H1 (cell line): ENCODE results near the gene CCDC18. TPM values are rescaled to one million over a fixed set of nuclear protein-coding genes. Genes with fewer than 3 reads are reported as not detected.

Source experiments
- CTCF ChIA-PET: fragments of 300-600 bp; sonication (Branson Sonifier 250); formaldehyde crosslinking; loops from one replicate; lab custom pipeline; 2021; ENCODE audit not compliant: partially characterized antibody; lab: Charles Lee
- POLR2A ChIA-PET: fragments of 300-600 bp; sonication (Branson Sonifier 250); formaldehyde crosslinking; loops from one replicate; lab custom pipeline; 2021; ENCODE audit warnings: inconsistent platforms; ENCODE audit not compliant: partially characterized antibody; lab: Charles Lee
- DNase-seq, 2 experiments: peaks; one replicate each; pipeline versions ENCODE4 v3.0.0 to v3.0.0-alpha.2; 2010 to 2022; ENCODE audit warnings: low spot score in 2 of 2, low read depth in 1 of 2, mixed read lengths in 1 of 2
- FAIRE-seq: peaks from 2 replicates; lab custom pipeline; 2011; peaks lifted over from hg19 to GRCh38; lab: Jason Lieb, UNC
- H2AFZ ChIP-seq: 2 replicates; pipeline ENCODE4 v1.8.1; 2012; ENCODE audit warnings: low read length, inconsistent platforms
- H2AK5ac ChIP-seq: 2 replicates; pipeline ENCODE4 v1.6.1; 2013; ENCODE audit warnings: low read depth, low read length
- H2BK120ac ChIP-seq: replicated peaks from 2 replicates; pipeline ENCODE3; 2013; ENCODE audit warnings: low read depth, low read length, inconsistent platforms
- H2BK12ac ChIP-seq: 2 replicates; pipeline ENCODE4 v1.6.1; 2013; ENCODE audit warnings: low read depth, low read length
- H2BK15ac ChIP-seq: 2 replicates; pipeline ENCODE4 v1.6.1; 2013; ENCODE audit warnings: low read length
- H2BK20ac ChIP-seq: 2 replicates; pipeline ENCODE4 v1.6.1; 2013; ENCODE audit warnings: low read length
- H2BK5ac ChIP-seq: 2 replicates; pipeline ENCODE4 v1.6.1; 2013; ENCODE audit warnings: low read depth, low read length
- H3K14ac ChIP-seq: 2 replicates; pipeline ENCODE4 v1.6.1; 2013; ENCODE audit warnings: inconsistent platforms; ENCODE audit not compliant: insufficient read length
- H3K18ac ChIP-seq: 2 replicates; pipeline ENCODE4 v1.6.1; 2013; ENCODE audit warnings: low read length; ENCODE audit errors: extremely low read depth
- H3K23ac ChIP-seq: 2 replicates; pipeline ENCODE4 v1.6.1; 2013; ENCODE audit warnings: inconsistent platforms; ENCODE audit not compliant: insufficient read length
- H3K23me2 ChIP-seq: 2 replicates; pipeline ENCODE4 v1.6.1; 2013; ENCODE audit warnings: low read depth, low read length
- H3K27ac ChIP-seq: 2 replicates; pipeline ENCODE4 v1.6.1; 2011; ENCODE audit warnings: low read depth, low read length, inconsistent platforms
- H3K27me3 ChIP-seq, 4 experiments: replicated peaks in 1 of 4; 1 replicate in 1 of 4; 2 replicates in 3 of 4; pipeline versions ENCODE4 v1.6.1 to v1.8.1; 2011 to 2013; ENCODE audit warnings: low read length in 3 of 4, mild to moderate bottlenecking in 3 of 4, inconsistent platforms in 2 of 4, mixed read lengths in 2 of 4, moderate library complexity in 1 of 4; ENCODE audit not compliant: control insufficient read depth in 3 of 4, insufficient read depth in 3 of 4; ENCODE audit errors: extremely low read depth in 1 of 4
- H3K36me3 ChIP-seq, 4 experiments: 2 replicates each; pipeline versions ENCODE4 v1.6.1 to v1.8.1; 2011 to 2013; ENCODE audit warnings: mild to moderate bottlenecking in 4 of 4, low read length in 3 of 4, moderate library complexity in 2 of 4, control low read depth in 1 of 4, inconsistent platforms in 1 of 4; ENCODE audit not compliant: insufficient read depth in 4 of 4, control insufficient read depth in 2 of 4
- H3K4ac ChIP-seq: replicated peaks from 2 replicates; pipeline ENCODE3; 2013; ENCODE audit warnings: low read length, low read depth, mixed read lengths, inconsistent platforms; ENCODE audit not compliant: insufficient read length
- H3K4me1 ChIP-seq, 4 experiments: replicated peaks in 1 of 4; 1 replicate in 1 of 4; 2 replicates in 3 of 4; pipeline versions ENCODE4 v1.6.1 to v1.8.1; 2011 to 2013; ENCODE audit warnings: low read length in 3 of 4, inconsistent platforms in 2 of 4, mixed read lengths in 1 of 4; ENCODE audit not compliant: insufficient read depth in 4 of 4, control insufficient read depth in 3 of 4
- H3K4me2 ChIP-seq, 2 experiments: 2 replicates each; pipeline versions ENCODE4 v1.6.1 to v1.8.1; 2011 to 2013; ENCODE audit warnings: low read depth in 2 of 2, low read length in 2 of 2, control low read depth in 1 of 2, inconsistent platforms in 1 of 2, mild to moderate bottlenecking in 1 of 2; ENCODE audit not compliant: insufficient read depth in 1 of 2
- H3K4me3 ChIP-seq, 4 experiments: fragments of 200-600, 300-600 bp in 1 of 4; sonication (generic), shearing (Covaris generic), sonication (Bioruptor Twin) in 1 of 4; 2 replicates each; pipeline versions ENCODE4 v1.5.1 to v1.8.1; 2011 to 2016; ENCODE audit warnings: low read length in 4 of 4, low read depth in 3 of 4, control low read depth in 2 of 4, inconsistent platforms in 2 of 4, mild to moderate bottlenecking in 2 of 4, mixed read lengths in 1 of 4, moderate library complexity in 1 of 4; ENCODE audit not compliant: insufficient read depth in 2 of 4; ENCODE audit errors: extremely low read depth in 1 of 4
- H3K56ac ChIP-seq: replicated peaks from 2 replicates; pipeline ENCODE3; 2013; ENCODE audit warnings: low read depth, mild to moderate bottlenecking, mixed read lengths, low read length, inconsistent platforms; ENCODE audit not compliant: insufficient read length
- H3K79me1 ChIP-seq: 2 replicates; pipeline ENCODE4 v1.6.1; 2013; ENCODE audit warnings: low read depth, low read length, control low read depth
- H3K79me2 ChIP-seq, 2 experiments: 2 replicates each; pipeline versions ENCODE4 v1.6.1 to v1.8.1; 2012 to 2013; ENCODE audit warnings: low read length in 2 of 2, mild to moderate bottlenecking in 2 of 2, inconsistent platforms in 1 of 2; ENCODE audit not compliant: insufficient read depth in 2 of 2, control insufficient read depth in 1 of 2
- H3K9ac ChIP-seq, 4 experiments: replicated peaks in 1 of 4; 1 replicate in 1 of 4; 2 replicates in 3 of 4; pipeline versions ENCODE4 v1.6.1 to v1.8.1; 2011 to 2013; ENCODE audit warnings: low read depth in 3 of 4, low read length in 3 of 4, control low read depth in 2 of 4, mild to moderate bottlenecking in 2 of 4, moderate library complexity in 2 of 4, inconsistent platforms in 1 of 4; ENCODE audit errors: extremely low read depth in 1 of 4
- H3K9me3 ChIP-seq, 2 experiments: 2 replicates each; pipeline versions ENCODE4 v1.6.1 to v1.8.1; 2012 to 2013; ENCODE audit warnings: mild to moderate bottlenecking in 2 of 2, moderate library complexity in 2 of 2, control low read depth in 1 of 2, inconsistent platforms in 1 of 2, low read depth in 1 of 2, low read length in 1 of 2, mixed read lengths in 1 of 2; ENCODE audit not compliant: insufficient read depth in 2 of 2
- H4K20me1 ChIP-seq, 2 experiments: replicated peaks in 1 of 2; 2 replicates each; pipeline versions ENCODE3 to v1.8.1; 2011 to 2013; ENCODE audit warnings: inconsistent platforms in 2 of 2, low read length in 2 of 2, mild to moderate bottlenecking in 1 of 2; ENCODE audit not compliant: insufficient read depth in 2 of 2, control insufficient read depth in 1 of 2
- H4K5ac ChIP-seq: 2 replicates; pipeline ENCODE4 v1.6.1; 2013; ENCODE audit warnings: low read length, low read depth, mixed read lengths, inconsistent platforms; ENCODE audit not compliant: insufficient read length
- H4K8ac ChIP-seq: 2 replicates; pipeline ENCODE4 v1.8.0; 2013; ENCODE audit warnings: mild to moderate bottlenecking, moderate library complexity, low read length, inconsistent platforms; ENCODE audit not compliant: insufficient read depth; ENCODE audit errors: extremely low read depth
- H4K91ac ChIP-seq: replicated peaks from 2 replicates; pipeline ENCODE3; 2013; ENCODE audit warnings: low read length, mixed read lengths, inconsistent platforms; ENCODE audit not compliant: insufficient read length
- ATF2 ChIP-seq: IDR thresholded peaks from 2 replicates; pipeline ENCODE4 v1.6.1; 2012; ENCODE audit warnings: low read length, inconsistent platforms
- BACH1 ChIP-seq: IDR thresholded peaks from 2 replicates; pipeline ENCODE4 v1.6.1; 2012; ENCODE audit warnings: low read length, improper control_type of control experiment
- BCL11A ChIP-seq, 2 experiments: IDR thresholded peaks; one replicate each; pipeline ENCODE4 v1.6.1; 2011; ENCODE audit warnings: low read depth in 2 of 2, low read length in 2 of 2, mild to moderate bottlenecking in 2 of 2
- BRCA1 ChIP-seq: IDR thresholded peaks from 2 replicates; pipeline ENCODE4 v1.6.1; 2012; ENCODE audit warnings: low read depth, low read length, improper control_type of control experiment
- CREB1 ChIP-seq: IDR thresholded peaks from 2 replicates; pipeline ENCODE4 v1.6.1; 2012; ENCODE audit warnings: inconsistent platforms
- EGR1 ChIP-seq: IDR thresholded peaks from 2 replicates; pipeline ENCODE4 v1.6.1; 2011; ENCODE audit warnings: low read depth, low read length, borderline replicate concordance
- MAFK ChIP-seq: IDR thresholded peaks from 2 replicates; pipeline ENCODE4 v1.6.1; 2012; ENCODE audit warnings: low read depth, mild to moderate bottlenecking, improper control_type of control experiment, low read length
- NRF1 ChIP-seq: IDR thresholded peaks from 2 replicates; pipeline ENCODE4 v1.6.1; 2011; ENCODE audit warnings: mild to moderate bottlenecking, low read depth, low read length, improper control_type of control experiment
- PHF8 ChIP-seq: fragments of 200-600 bp; sonication (generic); conservative IDR thresholded peaks from 2 replicates; pipeline ENCODE4 v1.7.1; 2012; ENCODE audit warnings: low read depth, mild to moderate bottlenecking, inconsistent platforms, low read length, moderate library complexity
- POU5F1 ChIP-seq: IDR thresholded peaks from 2 replicates; pipeline ENCODE4 v1.6.1; 2011; ENCODE audit warnings: low read depth, mild to moderate bottlenecking, low read length, moderate library complexity
- RNF2 ChIP-seq: fragments of 200-900, 300-1000 bp; sonication (generic); IDR thresholded peaks from 2 replicates; pipeline ENCODE4 v1.7.1; 2016; ENCODE audit warnings: borderline replicate concordance, low read depth, mild to moderate bottlenecking, antibody characterized with exemption, low read length; ENCODE audit not compliant: poor library complexity, severe bottlenecking; ENCODE audit errors: missing control alignments
- SIN3A ChIP-seq, 2 experiments: IDR thresholded peaks in 1 of 2; conservative IDR thresholded peaks in 1 of 2; 2 replicates each; pipeline ENCODE4 v1.6.1; 2011 to 2012; ENCODE audit warnings: low read length in 2 of 2, improper control_type of control experiment in 1 of 2, low read depth in 1 of 2, mild to moderate bottlenecking in 1 of 2
- SIRT6 ChIP-seq: IDR thresholded peaks from one replicate; pipeline ENCODE4 v1.7.1; 2012; ENCODE audit warnings: low read length, inconsistent platforms
- SIX5 ChIP-seq: IDR thresholded peaks from 2 replicates; pipeline ENCODE4 v1.6.1; 2011; ENCODE audit warnings: mild to moderate bottlenecking, low read depth, low read length
- WGBS, 2 experiments: shearing (Covaris generic) in 1 of 2; methylation state at CpG; one replicate each; pipeline versions ENCODE4 v1.1.6 to v1.1.7; 2013 to 2015; ENCODE audit warnings: low lambda C conversion rate in 2 of 2, mixed read lengths in 2 of 2, inconsistent platforms in 1 of 2, low coverage in 1 of 2, missing lambda C conversion rate in 1 of 2; ENCODE audit not compliant: insufficient replicate concordance in 2 of 2, insufficient coverage in 1 of 2, insufficient read length in 1 of 2; ENCODE audit errors: extremely low coverage in 1 of 2, missing lambda C conversion rate in 1 of 2; 5-methylcytosine and 5-hydroxymethylcytosine counted together
- polyA plus RNA-seq, 7 experiments: library from polyadenylated mRNA; depleted of rRNA in 3 of 7; stranded (reverse) in 5 of 7; unstranded in 2 of 7; fragments of >200 nt in 5 of 7; fragments of 200-250 nt in 2 of 7; gene quantifications; 1 replicate in 5 of 7; 2 replicates in 1 of 7; 4 replicates in 1 of 7; pipeline versions ENCODE4 v1.2.1 to v1.2.3, GENCODE V29; 2011 to 2013; ENCODE audit warnings: missing spikeins in 2 of 7, mixed read lengths in 2 of 7
- total RNA-seq: library from RNA; stranded (reverse); fragmentation: NEBNext Ultra II Directional; extraction: Animal tissue kit (Norgen Biotek cat#: 25700); gene quantifications from 2 replicates; pipeline ENCODE4 v1.2.1, GENCODE V29; 2021

Gene CCDC18
- total and polyA plus RNA-seq, 2 of the 8 experiments (the other 6 are each of a cell fraction or from before 2014, with no cell fraction given): 3.0 to 21.2 TPM

GRCh38 chr1:93186667-93187066, 6.1 kb downstream of the CCDC18 start:
- H2BK5ac ChIP-seq: no peak overlapping the region
- no peak overlapping the region for H2AK5ac ChIP-seq
- H4K5ac ChIP-seq: no peak overlapping the region
- POLR2A ChIA-PET: no interaction called here
- H3K36me3 ChIP-seq: peaks cover 0 to 23% (median 0%) of the 10 kb centered on the region in 4 experiments; a peak in 2 of 8 replicates
- no peak overlapping the region for H3K18ac ChIP-seq
- H3K9me3 ChIP-seq: no peaks in the 10 kb centered on the region
- H3K4me3 ChIP-seq: no peak overlapping the region
- no peak overlapping the region for H2BK12ac ChIP-seq
- no peak overlapping the region for H3K4ac ChIP-seq
- H3K9ac ChIP-seq: no peak overlapping the region
- H4K91ac ChIP-seq: no peak overlapping the region
- no peak overlapping the region for H2BK15ac ChIP-seq
- H3K79me2 ChIP-seq: peaks cover 0 to 23% of the 10 kb centered on the region in 2 experiments; a peak in 2 of 4 replicates
- no peaks in the 10 kb centered on the region for H4K20me1 ChIP-seq
- H3K23me2 ChIP-seq: no peaks in the 10 kb centered on the region
- no peak overlapping the region for H4K8ac ChIP-seq
- H3K14ac ChIP-seq: no peak overlapping the region
- DNase-seq: no peak
- no peak overlapping the region for H3K56ac ChIP-seq
- no peaks in the 10 kb centered on the region for H3K4me1 ChIP-seq
- CTCF ChIA-PET: no interaction called here
- H2BK120ac ChIP-seq: no peak overlapping the region
- H2AFZ ChIP-seq: no peak overlapping the region
- 92% methylated on average over 1 of the region's 1 CpG; no CpG with 5 or more reads in 1 of the 2 experiments for WGBS, 2 experiments
- peaks cover 2% of the 10 kb centered on the region for H3K79me1 ChIP-seq
- no peak for FAIRE-seq
- H2BK20ac ChIP-seq: no peak overlapping the region
- no peak overlapping the region for H3K23ac ChIP-seq
- no peak overlapping the region for H3K27ac ChIP-seq
- H3K27me3 ChIP-seq: no peaks in the 10 kb centered on the region
- no peak overlapping the region for H3K4me2 ChIP-seq
- no peak for TF ChIP-seq NRF1
- TF ChIP-seq SIX5: no peak
- TF ChIP-seq CREB1: no peak
- no peak for TF ChIP-seq PHF8
- TF ChIP-seq BRCA1: no peak
- no peak for TF ChIP-seq SIN3A (conservative IDR thresholded peaks at IDR 0.05 in 1 of 2, IDR thresholded peaks at IDR 0.05 in 1 of 2; ENCODE audit: low read depth in 1 of 2, low read length in 2 of 2)
- TF ChIP-seq ATF2: no peak
- TF ChIP-seq RNF2: no peak
- TF ChIP-seq POU5F1: no peak
- no peak for TF ChIP-seq BACH1
- TF ChIP-seq MAFK: no peak
- TF ChIP-seq SIRT6: no peak
- no peak for TF ChIP-seq EGR1
- TF ChIP-seq BCL11A (IDR thresholded peaks at IDR 0.05; ENCODE audit: low read depth in 2 of 2, low read length in 2 of 2): no peak
